Mesothelial cell of epicardium (in vitro differentiated cells): ENCODE data around the gene CRACDL. TPM values are rescaled to one million over a fixed set of nuclear protein-coding genes. Genes with fewer than 3 reads are reported as not detected.

Experiments
- DNase-seq, 2 experiments: peaks; one replicate each; pipeline ENCODE4 v3.0.0; 2021; ENCODE audit warnings: low spot score in 2 of 2; ENCODE audit not compliant: unreplicated experiment in 2 of 2
- H3K27ac Mint-ChIP-seq: 2 replicates; pipeline ENCODE4 v1.8.0; 2021; ENCODE audit warnings: mixed read lengths
- H3K27me3 Mint-ChIP-seq: 2 replicates; pipeline ENCODE4 v1.8.0; 2021; ENCODE audit warnings: low read depth, mixed read lengths
- H3K36me3 Mint-ChIP-seq: 2 replicates; pipeline ENCODE4 v1.8.0; 2021; ENCODE audit warnings: mixed read lengths
- H3K4me1 Mint-ChIP-seq: 2 replicates; pipeline ENCODE4 v1.8.0; 2021; ENCODE audit warnings: mixed read lengths
- H3K4me3 Mint-ChIP-seq: 2 replicates; pipeline ENCODE4 v1.8.0; 2021; ENCODE audit warnings: mild to moderate bottlenecking, moderate library complexity, mixed read lengths
- H3K9me3 Mint-ChIP-seq: 2 replicates; pipeline ENCODE4 v1.8.0; 2021; ENCODE audit warnings: mixed read lengths
- CTCF ChIP-seq: fragments of 200-600 bp; sonication (generic); IDR thresholded peaks from one replicate; pipeline ENCODE4 v1.5.0; 2021; ENCODE audit warnings: antibody characterized with exemption; ENCODE audit not compliant: unreplicated experiment
- total RNA-seq: library from RNA; stranded (reverse); gene quantifications from 3 replicates; pipeline ENCODE4 v1.2.1, GENCODE V29; 2021

The CRACDL gene
- total RNA-seq, 1 donor from 2014 or later, result 1.7 TPM

- Mint-ChIP-seq H3K27me3 (no peaks in the 10 kb centered on the region), H3K4me3 (no peak overlapping the region), H3K27ac (no peak overlapping the region), H3K9me3 (peaks cover 15% of the 10 kb centered on the region), H3K4me1 (peaks cover 2% of the 10 kb centered on the region), H3K36me3 (peaks cover 5% of the 10 kb centered on the region)
- no peak for DNase-seq
- no peak for TF ChIP-seq CTCF
Measured at GRCh38 chr2:98778151-98778550, 157.9 kb downstream of the CRACDL start.

GRCh38 chr2:98777710-98778109 lies 158.3 kb downstream of the CRACDL start:
- no peaks in the 10 kb centered on the region for H3K27me3 Mint-ChIP-seq
- H3K9me3 Mint-ChIP-seq, result peaks cover 15% of the 10 kb centered on the region
- TF ChIP-seq CTCF, result no peak
- H3K4me1 Mint-ChIP-seq, result peaks cover 5% of the 10 kb centered on the region
- DNase-seq, result no peak
- H3K4me3 Mint-ChIP-seq, result no peak overlapping the region
- H3K36me3 Mint-ChIP-seq, result peaks cover 5% of the 10 kb centered on the region
- H3K27ac Mint-ChIP-seq, result no peak overlapping the region

- H3K27me3 Mint-ChIP-seq, result no peaks in the 10 kb centered on the region
- H3K4me3 Mint-ChIP-seq, result no peak overlapping the region
- no peak for TF ChIP-seq CTCF
- no peak for DNase-seq
- H3K9me3 Mint-ChIP-seq, result peaks cover 9% of the 10 kb centered on the region
- H3K4me1 Mint-ChIP-seq, result peaks cover 11% of the 10 kb centered on the region
- peaks cover 5% of the 10 kb centered on the region for H3K36me3 Mint-ChIP-seq
- no peak overlapping the region for H3K27ac Mint-ChIP-seq
Measured at GRCh38 chr2:98777076-98777475, 158.9 kb downstream of the CRACDL start.

GRCh38 chr2:98776136-98776535 lies 159.9 kb downstream of the CRACDL start:
- no peak for DNase-seq
- Mint-ChIP-seq H3K9me3 (peaks cover 3% of the 10 kb centered on the region), H3K36me3 (no peaks in the 10 kb centered on the region), H3K4me1 (peaks cover 16% of the 10 kb centered on the region), H3K27ac (no peak overlapping the region), H3K27me3 (no peaks in the 10 kb centered on the region), H3K4me3 (no peak overlapping the region)
- TF ChIP-seq CTCF, result no peak

- Mint-ChIP-seq H3K27me3 (no peaks in the 10 kb centered on the region), H3K27ac (no peak overlapping the region), H3K4me3 (no peak overlapping the region), H3K4me1 (peaks cover 19% of the 10 kb centered on the region), H3K9me3 (peaks cover 3% of the 10 kb centered on the region), H3K36me3 (no peaks in the 10 kb centered on the region)
- no peak for DNase-seq
- TF ChIP-seq CTCF, result no peak
Measured at GRCh38 chr2:98775146-98775986, 160.7 kb downstream of the CRACDL start.
